ENCODE results near the gene DIABLO. TPM values are rescaled to one million over a fixed set of nuclear protein-coding genes. Genes with fewer than 3 reads are reported as not detected.

The DIABLO gene
- total RNA-seq, 2 donors from 2014 or later: 34.7 to 48.8 TPM

DNA sequence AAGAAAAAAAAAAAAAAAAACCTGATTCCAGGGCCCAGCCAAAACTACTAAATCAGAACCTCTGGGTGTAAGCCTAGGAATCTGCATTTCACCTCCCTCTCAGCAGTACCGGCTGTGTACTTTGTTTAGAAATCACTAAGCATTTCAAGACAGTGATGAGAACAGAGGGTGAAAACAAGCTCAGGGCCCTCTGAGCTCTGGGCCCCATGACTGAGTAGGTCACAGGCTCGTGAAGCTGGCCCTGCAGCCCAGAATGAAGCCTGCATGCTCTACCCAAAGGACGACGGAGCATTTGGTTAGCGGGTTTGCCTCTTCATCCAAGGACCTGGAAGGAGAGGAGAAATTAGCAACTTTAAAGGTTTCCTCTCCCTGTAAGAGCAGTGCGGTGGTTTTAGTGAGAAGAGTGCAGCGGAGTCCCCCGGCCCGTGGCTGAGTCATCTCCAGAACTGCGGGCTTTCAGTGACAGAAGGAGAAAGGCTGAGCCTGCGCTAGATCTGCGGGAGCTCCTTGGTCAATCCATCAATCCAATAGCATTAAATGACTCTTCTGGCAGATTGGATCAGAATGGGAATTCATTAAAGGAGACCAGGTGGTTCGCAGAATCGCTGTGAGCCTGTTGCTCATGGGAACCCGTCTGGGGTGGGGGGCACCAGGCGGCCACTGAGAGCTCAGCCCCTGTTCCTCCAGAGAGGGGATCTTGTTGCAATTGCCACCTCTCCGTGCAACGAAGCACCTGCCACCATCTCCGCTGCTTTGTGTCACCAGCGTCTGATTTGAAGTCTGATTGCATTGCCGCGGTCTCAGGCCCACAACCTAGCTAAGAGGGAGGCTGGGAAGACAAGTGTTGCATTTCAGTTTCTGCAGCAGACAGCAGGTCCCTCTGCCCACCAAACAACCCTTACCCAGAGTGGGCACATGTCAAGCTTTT lies 59.2 kb downstream of the DIABLO start:
- no peak for ATAC-seq (ENCODE audit: insufficient number of reproducible peaks, low FRiP score, low read depth)
- no peaks in the 10 kb centered on the region for H3K4me1 ChIP-seq (ENCODE audit: control insufficient read depth in 1 of 2, low read depth in 2 of 2)
- no peak overlapping the region for H3K4me3 ChIP-seq
- no peaks in the 10 kb centered on the region for H3K36me3 ChIP-seq
- no peaks in the 10 kb centered on the region for H3K27me3 ChIP-seq (replicated peaks; ENCODE audit: insufficient read depth)
- H3K9me3 ChIP-seq: no peaks in the 10 kb centered on the region
- no peak for TF ChIP-seq CTCF (IDR thresholded peaks at IDR 0.05)
- DNase-seq (ENCODE audit: low spot score): no peak
- H3K27ac ChIP-seq: no peak overlapping the region

DNA sequence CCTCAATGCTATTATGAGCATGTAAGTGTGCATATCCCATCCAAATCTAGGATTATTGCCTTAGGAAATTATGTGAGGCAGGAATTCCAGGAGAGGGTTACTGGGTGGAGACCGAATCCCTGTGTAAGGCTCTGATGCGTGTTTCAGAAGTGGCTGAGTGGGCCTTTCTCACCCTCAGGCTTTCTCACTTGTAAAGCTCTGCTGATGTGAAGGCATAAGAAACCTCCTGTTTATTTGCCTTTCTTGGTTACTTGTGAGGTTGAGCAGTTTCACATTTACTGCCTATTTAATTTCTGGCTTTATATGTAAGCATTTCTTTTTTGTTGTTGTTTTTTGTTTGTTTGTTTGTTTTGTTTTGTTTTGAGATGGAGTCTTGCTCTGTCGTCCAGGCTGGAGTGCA lies 62.9 kb downstream of the DIABLO start:
- no peak for ATAC-seq (ENCODE audit: insufficient number of reproducible peaks, low FRiP score, low read depth)
- no peak overlapping the region for H3K4me3 ChIP-seq

GRCh38 chr12:122161682-122162081 lies 64.2 kb downstream of the DIABLO start:
- DNase-seq (ENCODE audit: low spot score): no peak
- no peaks in the 10 kb centered on the region for H3K36me3 ChIP-seq
- H3K4me3 ChIP-seq: no peak overlapping the region
- no peaks in the 10 kb centered on the region for H3K4me1 ChIP-seq (ENCODE audit: control insufficient read depth in 1 of 2, low read depth in 2 of 2)
- no peak overlapping the region for H3K27ac ChIP-seq
- no peaks in the 10 kb centered on the region for H3K27me3 ChIP-seq (replicated peaks; ENCODE audit: insufficient read depth)
- no peak for ATAC-seq (ENCODE audit: insufficient number of reproducible peaks, low FRiP score, low read depth)
- TF ChIP-seq CTCF (IDR thresholded peaks at IDR 0.05): no peak
- H3K9me3 ChIP-seq: no peaks in the 10 kb centered on the region

More for the DNA sequence above, 62.9 kb downstream of the DIABLO start:
- Histone ChIP-seq H3K27me3 (replicated peaks; ENCODE audit: insufficient read depth) (no peaks in the 10 kb centered on the region), H3K4me1 (ENCODE audit: control insufficient read depth in 1 of 2, low read depth in 2 of 2) (no peaks in the 10 kb centered on the region), H3K36me3 (no peaks in the 10 kb centered on the region), H3K27ac (no peak overlapping the region), H3K9me3 (no peaks in the 10 kb centered on the region)
- TF ChIP-seq CTCF (IDR thresholded peaks at IDR 0.05): no peak
- DNase-seq (ENCODE audit: low spot score): no peak

GRCh38 chr12:122160761-122161160 lies 65.1 kb downstream of the DIABLO start:
- Histone ChIP-seq H3K4me1 (ENCODE audit: control insufficient read depth in 1 of 2, low read depth in 2 of 2) (no peaks in the 10 kb centered on the region), H3K4me3 (no peak overlapping the region), H3K9me3 (no peaks in the 10 kb centered on the region), H3K36me3 (no peaks in the 10 kb centered on the region), H3K27me3 (replicated peaks; ENCODE audit: insufficient read depth) (no peaks in the 10 kb centered on the region), H3K27ac (no peak overlapping the region)
- DNase-seq (ENCODE audit: low spot score) (no peak), ATAC-seq (ENCODE audit: insufficient number of reproducible peaks, low FRiP score, low read depth) (no peak)
- TF ChIP-seq CTCF (IDR thresholded peaks at IDR 0.05): no peak

- no peaks in the 10 kb centered on the region for H3K4me1 ChIP-seq (ENCODE audit: control insufficient read depth in 1 of 2, low read depth in 2 of 2)
- no peak overlapping the region for H3K27ac ChIP-seq
- no peaks in the 10 kb centered on the region for H3K27me3 ChIP-seq (replicated peaks; ENCODE audit: insufficient read depth)
- H3K36me3 ChIP-seq: no peaks in the 10 kb centered on the region
- no peak for TF ChIP-seq CTCF (IDR thresholded peaks at IDR 0.05)
- DNase-seq (ENCODE audit: low spot score): no peak
- ATAC-seq (ENCODE audit: insufficient number of reproducible peaks, low FRiP score, low read depth): no peak
- no peak overlapping the region for H3K4me3 ChIP-seq
- no peaks in the 10 kb centered on the region for H3K9me3 ChIP-seq
Observed at GRCh38 chr12:122159882-122160281, 66.0 kb downstream of the DIABLO start.

All from thoracic aorta (tissue), 2 donors.